Astrocyte (in vitro differentiated cells and primary cell): Measurements from ENCODE around the gene ADGRA3. TPM values are rescaled to one million over a fixed set of nuclear protein-coding genes. Genes with fewer than 3 reads are reported as not detected.

Experiments
- DNase-seq: peaks from one replicate; pipeline ENCODE4 v3.0.0-alpha.2; 2010; ENCODE audit warnings: low read depth
- FAIRE-seq: peaks from 2 replicates; lab custom pipeline; 2011; peaks lifted over from hg19 to GRCh38; lab: Jason Lieb, UNC
- H2AFZ ChIP-seq: 2 replicates; pipeline ENCODE4 v1.6.0; 2012; ENCODE audit warnings: low read depth, low read length, inconsistent platforms
- H3K27ac ChIP-seq: 2 replicates; pipeline ENCODE4 v1.5.1; 2011; ENCODE audit warnings: low read depth, low read length, inconsistent platforms
- H3K27me3 ChIP-seq: 2 replicates; pipeline ENCODE4 v1.6.0; 2011; ENCODE audit warnings: low read length, inconsistent platforms; ENCODE audit not compliant: insufficient read depth
- H3K36me3 ChIP-seq: 2 replicates; pipeline ENCODE4 v1.5.1; 2011; ENCODE audit warnings: low read length, inconsistent platforms; ENCODE audit not compliant: insufficient read depth
- H3K4me1 ChIP-seq: 2 replicates; pipeline ENCODE4 v1.5.1; 2011; ENCODE audit warnings: low read length, inconsistent platforms; ENCODE audit not compliant: insufficient read depth
- H3K4me2 ChIP-seq: 2 replicates; pipeline ENCODE4 v1.6.0; 2012; ENCODE audit warnings: low read length, inconsistent platforms
- H3K4me3 ChIP-seq: 2 replicates; pipeline ENCODE4 v1.5.1; 2011; ENCODE audit warnings: low read depth, mild to moderate bottlenecking, low read length, inconsistent platforms; ENCODE audit not compliant: insufficient read depth
- H3K79me2 ChIP-seq: 2 replicates; pipeline ENCODE4 v1.6.0; 2012; ENCODE audit warnings: mild to moderate bottlenecking, low read length, inconsistent platforms; ENCODE audit not compliant: insufficient read depth
- H3K9ac ChIP-seq: 2 replicates; pipeline ENCODE4 v1.6.0; 2012; ENCODE audit warnings: mild to moderate bottlenecking, low read length, inconsistent platforms
- H3K9me3 ChIP-seq: 2 replicates; pipeline ENCODE4 v1.5.1; 2012; ENCODE audit warnings: low read depth, mild to moderate bottlenecking, low read length, inconsistent platforms; ENCODE audit not compliant: insufficient read depth
- H4K20me1 ChIP-seq: 2 replicates; pipeline ENCODE4 v1.6.0; 2012; ENCODE audit warnings: low read length, inconsistent platforms; ENCODE audit not compliant: insufficient read depth
- H3K27ac Mint-ChIP-seq: one replicate; pipeline ENCODE4 v1.8.0; 2021; ENCODE audit warnings: mild to moderate bottlenecking, mixed read lengths; ENCODE audit not compliant: unreplicated experiment
- H3K27me3 Mint-ChIP-seq: one replicate; pipeline ENCODE4 v1.8.0; 2021; ENCODE audit warnings: low read depth, mixed read lengths; ENCODE audit not compliant: unreplicated experiment
- H3K36me3 Mint-ChIP-seq: one replicate; pipeline ENCODE4 v1.8.0; 2021; ENCODE audit warnings: low read depth, mixed read lengths; ENCODE audit not compliant: unreplicated experiment
- H3K4me1 Mint-ChIP-seq: one replicate; pipeline ENCODE4 v1.8.0; 2021; ENCODE audit warnings: low read depth, mixed read lengths; ENCODE audit not compliant: unreplicated experiment
- H3K4me3 Mint-ChIP-seq: one replicate; pipeline ENCODE4 v1.8.0; 2021; ENCODE audit warnings: mild to moderate bottlenecking, moderate library complexity, mixed read lengths; ENCODE audit not compliant: unreplicated experiment
- H3K9me3 Mint-ChIP-seq: one replicate; pipeline ENCODE4 v1.8.0; 2021; ENCODE audit warnings: mild to moderate bottlenecking, mixed read lengths; ENCODE audit not compliant: unreplicated experiment
- EZH2 ChIP-seq: IDR thresholded peaks from 2 replicates; pipeline ENCODE4 v1.6.1; 2012; ENCODE audit warnings: mild to moderate bottlenecking, low read length, inconsistent platforms; ENCODE audit not compliant: insufficient read depth
- total RNA-seq: library from RNA; stranded (reverse); gene quantifications from 2 replicates; pipeline ENCODE4 v1.2.1, GENCODE V29; 2021
- TF ChIP-seq, protein P1 (sequence below): IDR thresholded peaks from 2 replicates; pipeline ENCODE4 v1.5.1; 2011; ENCODE audit warnings: low read depth, mild to moderate bottlenecking, inconsistent platforms, low read length, moderate library complexity; ENCODE audit not compliant: insufficient read depth

Gene ADGRA3
- total RNA-seq, 1 donor from 2014 or later: 27.3 TPM

DNA sequence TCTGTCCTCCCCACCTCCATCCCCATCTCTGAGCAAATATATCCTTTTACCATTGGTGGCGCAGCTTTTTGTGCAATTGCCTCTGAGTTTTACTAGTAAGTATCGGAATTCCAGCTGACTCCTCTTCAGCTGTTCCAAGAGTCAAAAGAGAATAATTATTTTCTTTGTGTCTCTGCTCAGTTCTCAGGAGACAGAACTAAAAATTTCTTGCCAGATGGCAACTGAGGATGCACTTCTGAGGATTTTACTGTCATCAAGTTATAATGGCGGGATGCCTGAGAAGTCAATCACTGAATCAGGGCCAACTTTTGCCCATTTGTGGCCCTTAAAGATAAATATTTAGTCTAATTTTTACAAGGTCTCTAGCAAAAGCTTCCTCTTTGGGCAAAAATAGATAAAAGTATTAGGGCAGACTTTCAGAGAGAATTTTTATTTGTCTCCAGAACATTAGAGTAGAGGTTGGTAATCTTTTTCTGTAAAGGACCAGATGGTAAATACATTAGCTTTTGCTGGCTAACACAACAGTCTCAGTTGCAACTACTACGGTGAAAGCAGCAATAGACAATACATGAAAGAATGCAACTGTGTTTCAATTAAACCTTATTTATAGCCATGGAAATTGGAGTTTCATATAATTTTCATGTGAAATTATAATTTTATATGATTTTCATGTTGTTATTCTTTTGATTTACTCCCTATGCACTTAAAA is 15.6 kb upstream of the ADGRA3 start:
- Mint-ChIP-seq H3K4me1 (no peaks in the 10 kb centered on the region), H3K4me3 (no peak overlapping the region), H3K36me3 (no peaks in the 10 kb centered on the region), H3K27me3 (no peaks in the 10 kb centered on the region), H3K27ac (no peak overlapping the region), H3K9me3 (peaks cover 24% of the 10 kb centered on the region)
- Histone ChIP-seq H4K20me1 (no peaks in the 10 kb centered on the region), H3K27ac (no peak overlapping the region), H2AFZ (no peak overlapping the region), H3K9ac (no peak overlapping the region), H3K36me3 (no peaks in the 10 kb centered on the region), H3K27me3 (no peaks in the 10 kb centered on the region), H3K4me2 (no peak overlapping the region), H3K4me3 (no peak overlapping the region), H3K79me2 (no peaks in the 10 kb centered on the region), H3K9me3 (peaks cover 5% of the 10 kb centered on the region), H3K4me1 (no peaks in the 10 kb centered on the region)
- DNase-seq (no peak), FAIRE-seq (no peak)
- no peak for TF ChIP-seq EZH2
- TF ChIP-seq, protein P1, sequence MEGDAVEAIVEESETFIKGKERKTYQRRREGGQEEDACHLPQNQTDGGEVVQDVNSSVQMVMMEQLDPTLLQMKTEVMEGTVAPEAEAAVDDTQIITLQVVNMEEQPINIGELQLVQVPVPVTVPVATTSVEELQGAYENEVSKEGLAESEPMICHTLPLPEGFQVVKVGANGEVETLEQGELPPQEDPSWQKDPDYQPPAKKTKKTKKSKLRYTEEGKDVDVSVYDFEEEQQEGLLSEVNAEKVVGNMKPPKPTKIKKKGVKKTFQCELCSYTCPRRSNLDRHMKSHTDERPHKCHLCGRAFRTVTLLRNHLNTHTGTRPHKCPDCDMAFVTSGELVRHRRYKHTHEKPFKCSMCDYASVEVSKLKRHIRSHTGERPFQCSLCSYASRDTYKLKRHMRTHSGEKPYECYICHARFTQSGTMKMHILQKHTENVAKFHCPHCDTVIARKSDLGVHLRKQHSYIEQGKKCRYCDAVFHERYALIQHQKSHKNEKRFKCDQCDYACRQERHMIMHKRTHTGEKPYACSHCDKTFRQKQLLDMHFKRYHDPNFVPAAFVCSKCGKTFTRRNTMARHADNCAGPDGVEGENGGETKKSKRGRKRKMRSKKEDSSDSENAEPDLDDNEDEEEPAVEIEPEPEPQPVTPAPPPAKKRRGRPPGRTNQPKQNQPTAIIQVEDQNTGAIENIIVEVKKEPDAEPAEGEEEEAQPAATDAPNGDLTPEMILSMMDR: no peak

DNA sequence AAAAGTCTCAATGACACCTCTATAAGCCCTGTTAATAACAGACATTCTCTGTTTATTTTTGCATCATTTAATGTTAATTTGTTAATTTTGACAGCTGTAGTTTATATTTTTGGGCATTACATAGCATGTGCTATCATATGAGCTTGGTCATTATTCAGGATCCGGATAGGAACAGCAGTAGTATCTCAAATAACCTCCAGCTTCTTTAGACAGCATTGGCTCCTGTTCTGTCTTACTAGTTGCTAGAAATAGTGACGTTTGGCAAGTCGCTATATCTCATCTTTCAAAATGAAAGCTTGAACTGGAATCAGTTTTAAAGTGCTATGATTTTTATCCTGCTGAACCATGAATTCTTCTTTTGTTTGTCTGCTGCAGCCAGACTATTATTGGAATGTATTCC is 9.0 kb upstream of the ADGRA3 start:
- H3K4me3 Mint-ChIP-seq: no peak overlapping the region
- H3K9me3 ChIP-seq: no peaks in the 10 kb centered on the region
- no peaks in the 10 kb centered on the region for H3K4me1 ChIP-seq
- no peak overlapping the region for H3K9ac ChIP-seq
- no peak overlapping the region for H3K27ac Mint-ChIP-seq
- no peaks in the 10 kb centered on the region for H3K9me3 Mint-ChIP-seq
- H3K79me2 ChIP-seq: no peaks in the 10 kb centered on the region
- H3K27me3 ChIP-seq: no peaks in the 10 kb centered on the region
- no peak overlapping the region for H3K27ac ChIP-seq
- no peaks in the 10 kb centered on the region for H4K20me1 ChIP-seq
- TF ChIP-seq EZH2: no peak
- TF ChIP-seq, protein P1: no peak
- H3K4me2 ChIP-seq: no peak overlapping the region
- H2AFZ ChIP-seq: no peak overlapping the region
- DNase-seq: no peak
- FAIRE-seq: no peak
- no peaks in the 10 kb centered on the region for H3K36me3 ChIP-seq
- H3K4me3 ChIP-seq: no peak overlapping the region
- no peaks in the 10 kb centered on the region for H3K4me1 Mint-ChIP-seq
- no peaks in the 10 kb centered on the region for H3K36me3 Mint-ChIP-seq
- no peaks in the 10 kb centered on the region for H3K27me3 Mint-ChIP-seq

- FAIRE-seq (no peak), DNase-seq (no peak)
- Histone ChIP-seq H3K36me3 (no peaks in the 10 kb centered on the region), H3K9me3 (no peaks in the 10 kb centered on the region), H3K27me3 (no peaks in the 10 kb centered on the region), H3K79me2 (no peaks in the 10 kb centered on the region), H3K4me2 (no peak overlapping the region), H3K4me1 (no peaks in the 10 kb centered on the region), H3K9ac (no peak overlapping the region), H4K20me1 (no peaks in the 10 kb centered on the region), H2AFZ (no peak overlapping the region), H3K4me3 (no peak overlapping the region), H3K27ac (no peak overlapping the region)
- Mint-ChIP-seq H3K4me1 (no peaks in the 10 kb centered on the region), H3K27ac (no peak overlapping the region), H3K36me3 (no peaks in the 10 kb centered on the region), H3K4me3 (no peak overlapping the region), H3K27me3 (no peaks in the 10 kb centered on the region), H3K9me3 (no peaks in the 10 kb centered on the region)
- TF ChIP-seq, protein P1: no peak
- no peak for TF ChIP-seq EZH2
These were observed 7.0 kb upstream of the ADGRA3 start for GRCh38 chr4:22522706-22523501.
